Measurements from ENCODE around the gene SNRK. TPM values are rescaled to one million over a fixed set of nuclear protein-coding genes. Genes with fewer than 3 reads are reported as not detected.

SNRK gene
- total RNA-seq, 1 experiment from 2014 or later, result 12.0 TPM

DNA sequence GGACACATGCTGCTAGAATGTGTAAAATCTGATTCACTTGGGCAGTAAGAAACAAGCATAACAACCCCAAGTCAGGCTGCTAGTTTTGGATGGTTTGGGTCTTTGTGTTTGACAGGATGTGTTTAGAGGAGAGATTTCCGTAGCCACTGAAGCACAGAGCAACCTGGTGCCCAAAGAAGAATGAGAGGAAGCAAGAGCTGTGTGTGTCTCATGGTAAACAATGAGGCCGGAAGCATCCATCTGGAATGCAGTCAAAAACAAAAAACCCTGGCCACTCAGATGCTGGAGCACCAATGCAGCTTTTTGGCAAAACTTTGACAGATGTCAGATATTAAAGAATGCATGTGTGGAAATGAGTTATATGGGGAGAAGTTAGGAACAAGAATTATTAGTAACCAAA, 39.4 kb upstream of the SNRK start:
- H3K23ac ChIP-seq (ENCODE audit: insufficient read length, low read depth, low read length), result no peak overlapping the region
- H3K79me1 ChIP-seq (ENCODE audit: insufficient read depth, low read depth, low read length, poor library complexity, severe bottlenecking), result no peaks in the 10 kb centered on the region
- no peak overlapping the region for H3K14ac ChIP-seq (ENCODE audit: insufficient read depth, low read length)
- H3K18ac ChIP-seq (ENCODE audit: insufficient read length, low read depth, low read length), result no peak overlapping the region
- Mint-ChIP-seq H3K9me3 (peaks cover 4 to 7% of the 10 kb centered on the region in 2 experiments; a peak in 4 of 5 replicates), H3K27me3 (ENCODE audit: low read depth) (no peaks in the 10 kb centered on the region; the same call in none of the 2 replicates), H3K4me3 (no peak overlapping the region), H3K36me3 (ENCODE audit: insufficient read depth in 1 of 3, low read depth in 3 of 3) (peaks cover 0 to 1% (median 0%) of the 10 kb centered on the region in 3 experiments; a peak in 2 of 7 replicates), H3K27ac (no peak overlapping the region), H3K4me1 (peaks cover 31% of the 10 kb centered on the region in 2 experiments)
- no peak overlapping the region for H2BK5ac ChIP-seq (ENCODE audit: insufficient read length, low read length)
- H3K79me2 ChIP-seq (ENCODE audit: insufficient read depth, low read length), result no peaks in the 10 kb centered on the region
- TF ChIP-seq, protein P1, sequence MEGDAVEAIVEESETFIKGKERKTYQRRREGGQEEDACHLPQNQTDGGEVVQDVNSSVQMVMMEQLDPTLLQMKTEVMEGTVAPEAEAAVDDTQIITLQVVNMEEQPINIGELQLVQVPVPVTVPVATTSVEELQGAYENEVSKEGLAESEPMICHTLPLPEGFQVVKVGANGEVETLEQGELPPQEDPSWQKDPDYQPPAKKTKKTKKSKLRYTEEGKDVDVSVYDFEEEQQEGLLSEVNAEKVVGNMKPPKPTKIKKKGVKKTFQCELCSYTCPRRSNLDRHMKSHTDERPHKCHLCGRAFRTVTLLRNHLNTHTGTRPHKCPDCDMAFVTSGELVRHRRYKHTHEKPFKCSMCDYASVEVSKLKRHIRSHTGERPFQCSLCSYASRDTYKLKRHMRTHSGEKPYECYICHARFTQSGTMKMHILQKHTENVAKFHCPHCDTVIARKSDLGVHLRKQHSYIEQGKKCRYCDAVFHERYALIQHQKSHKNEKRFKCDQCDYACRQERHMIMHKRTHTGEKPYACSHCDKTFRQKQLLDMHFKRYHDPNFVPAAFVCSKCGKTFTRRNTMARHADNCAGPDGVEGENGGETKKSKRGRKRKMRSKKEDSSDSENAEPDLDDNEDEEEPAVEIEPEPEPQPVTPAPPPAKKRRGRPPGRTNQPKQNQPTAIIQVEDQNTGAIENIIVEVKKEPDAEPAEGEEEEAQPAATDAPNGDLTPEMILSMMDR (conservative IDR thresholded peaks at IDR 0.05), result no peak
- H3K23me2 ChIP-seq (ENCODE audit: insufficient read length, low read depth, low read length, poor library complexity, severe bottlenecking), result no peaks in the 10 kb centered on the region
- H3K4ac ChIP-seq (ENCODE audit: low read depth, low read length), result no peak overlapping the region
- H3K9me3 ChIP-seq (ENCODE audit: control insufficient read depth, low read depth, low read length), result no peaks in the 10 kb centered on the region
- no peak overlapping the region for H2AFZ ChIP-seq (ENCODE audit: low read length)
- no peak overlapping the region for H4K5ac ChIP-seq (ENCODE audit: insufficient read length, low read depth, low read length)
- H3K4me2 ChIP-seq (ENCODE audit: insufficient read depth, insufficient read length, low read length), result no peak overlapping the region
- no peak overlapping the region for H2BK12ac ChIP-seq (ENCODE audit: insufficient read length, low read depth, low read length)
- no peak overlapping the region for H2BK20ac ChIP-seq (ENCODE audit: low read depth, low read length, poor library complexity, severe bottlenecking)
- no peak overlapping the region for H3K56ac ChIP-seq (ENCODE audit: insufficient read length, low read depth, low read length)
- H3T11ph ChIP-seq (ENCODE audit: low read length), result no peak overlapping the region
- no peak overlapping the region for H2BK15ac ChIP-seq (ENCODE audit: low read depth, low read length)
- H2AK5ac ChIP-seq (ENCODE audit: insufficient read length, low read length), result no peak overlapping the region
- WGBS (ENCODE audit: extremely low coverage, insufficient read length, low lambda C conversion rate), result no CpG with 5 or more reads among the region's 2 CpGs
- DNase-seq, result no peak
- no peak overlapping the region for H2BK120ac ChIP-seq (ENCODE audit: low read depth, low read length, poor library complexity, severe bottlenecking)
- no peak overlapping the region for H4K91ac ChIP-seq (ENCODE audit: insufficient read length, low read depth, low read length)
- H3K27ac ChIP-seq (ENCODE audit: insufficient read length, low read depth, low read length), result no peak overlapping the region
- no peak overlapping the region for H4K8ac ChIP-seq (replicated peaks; ENCODE audit: insufficient read length, low read depth, low read length)
- H3K27me3 ChIP-seq (ENCODE audit: insufficient read depth, low read length), result no peaks in the 10 kb centered on the region
- H3K4me1 ChIP-seq (ENCODE audit: insufficient read depth, low read length), result no peaks in the 10 kb centered on the region; the same call in 1 of the 2 replicates
- H3K9ac ChIP-seq (ENCODE audit: extremely low read depth, insufficient read length, low read length), result no peak overlapping the region
- no peaks in the 10 kb centered on the region for H4K20me1 ChIP-seq (ENCODE audit: control insufficient read depth, insufficient read depth, insufficient read length)
